ENCODE data around the gene LLCFC1.

Gene LLCFC1

GRCh38 chr7:142910481-142910880 lies 28.8 kb upstream of the LLCFC1 start:
- no peak for DNase-seq (ENCODE audit: low read depth in 2 of 2)

- DNase-seq (ENCODE audit: low read depth in 2 of 2) = no peak
Observed at GRCh38 chr7:142913051-142913450, 26.2 kb upstream of the LLCFC1 start.

- DNase-seq (ENCODE audit: low read depth in 2 of 2) = no peak
Observed at GRCh38 chr7:142913566-142913965, 25.7 kb upstream of the LLCFC1 start.

GRCh38 chr7:142914121-142914520 lies 25.2 kb upstream of the LLCFC1 start:
- no peak for DNase-seq (ENCODE audit: low read depth in 2 of 2)

- no peak for DNase-seq (ENCODE audit: low read depth in 2 of 2)
Observed at GRCh38 chr7:142915315-142915714, 24.0 kb upstream of the LLCFC1 start.

GRCh38 chr7:142916508-142916907 lies 22.8 kb upstream of the LLCFC1 start:
- no peak for DNase-seq (ENCODE audit: low read depth in 2 of 2)

- no peak for DNase-seq (ENCODE audit: low read depth in 2 of 2)
Observed at GRCh38 chr7:142917447-142917846, 21.8 kb upstream of the LLCFC1 start.

- DNase-seq (ENCODE audit: low read depth in 2 of 2) = no peak
Observed at GRCh38 chr7:142918901-142919300, 20.4 kb upstream of the LLCFC1 start.

- DNase-seq (ENCODE audit: low read depth in 2 of 2) = no peak
Observed at GRCh38 chr7:142919656-142920055, 19.6 kb upstream of the LLCFC1 start.

- no peak for DNase-seq (ENCODE audit: low read depth in 2 of 2)
Observed at GRCh38 chr7:142923391-142923790, 15.9 kb upstream of the LLCFC1 start.

GRCh38 chr7:142925413-142925812 lies 13.9 kb upstream of the LLCFC1 start:
- DNase-seq (ENCODE audit: low read depth in 2 of 2) = no peak

GRCh38 chr7:142927085-142927745 lies 12.1 kb upstream of the LLCFC1 start:
- DNase-seq (ENCODE audit: low read depth in 2 of 2) = no peak

- no peak for DNase-seq (ENCODE audit: low read depth in 2 of 2)
Observed at GRCh38 chr7:142927949-142928348, 11.3 kb upstream of the LLCFC1 start.

- DNase-seq (ENCODE audit: low read depth in 2 of 2) = no peak
Observed at GRCh38 chr7:142930126-142930730, 9.1 kb upstream of the LLCFC1 start.

- no peak for DNase-seq (ENCODE audit: low read depth in 2 of 2)
Observed at GRCh38 chr7:142932386-142933091, 6.7 kb upstream of the LLCFC1 start.

- DNase-seq (ENCODE audit: low read depth in 2 of 2) = no peak
Observed at GRCh38 chr7:142933092-142933475, 6.2 kb upstream of the LLCFC1 start.

GRCh38 chr7:142933624-142934023 lies 5.7 kb upstream of the LLCFC1 start, which contains the start of gene TRPV5:
Gene TRPV5 (minus strand): TSS chr7:142933746. CDS start chr7:142933459, 287 bp downstream.
- no peak for DNase-seq (ENCODE audit: low read depth in 2 of 2)

GRCh38 chr7:142934056-142934455 lies 5.2 kb upstream of the LLCFC1 start:
- DNase-seq (ENCODE audit: low read depth in 2 of 2) = no peak

- no peak for DNase-seq (ENCODE audit: low read depth in 2 of 2)
Observed at GRCh38 chr7:142935941-142936565, 3.2 kb upstream of the LLCFC1 start.

GRCh38 chr7:142938611-142939010 lies 673 bp upstream of the LLCFC1 start:
- DNase-seq (ENCODE audit: low read depth in 2 of 2) = no peak

GRCh38 chr7:142940966-142941535 lies 1.8 kb downstream of the LLCFC1 start:
- DNase-seq (ENCODE audit: low read depth in 2 of 2) = no peak

- DNase-seq (ENCODE audit: low read depth in 2 of 2) = no peak
Observed at GRCh38 chr7:142941541-142941940, 2.3 kb downstream of the LLCFC1 start.

Data from stimulated activated CD4-positive, alpha-beta T cell treated with anti-CD3 and anti-CD28 coated beads, Interleukin-1b, Interleukin-23, amount 100 ng/mL, for 1 hour (primary cell).